ACC112 (cell line): ENCODE data around the gene LINC00237.

Experiments
- H2AFZ ChIP-seq: fragments of 200-600 bp; sonication (generic); one replicate; pipeline ENCODE4 v1.6.0; 2017; ENCODE audit warnings: antibody characterized with exemption, low read length; ENCODE audit not compliant: unreplicated experiment
- H3K27ac ChIP-seq: fragments of 200-600 bp; sonication (generic); 2 replicates; pipeline ENCODE4 v1.5.1; 2014; ENCODE audit warnings: low read depth, mild to moderate bottlenecking, antibody characterized with exemption, low read length, moderate library complexity
- H3K27me3 ChIP-seq: fragments of 200-600 bp; sonication (generic); 2 replicates; pipeline ENCODE4 v1.6.1; 2014; ENCODE audit warnings: mild to moderate bottlenecking, antibody characterized with exemption, low read length, moderate library complexity, mixed read lengths; ENCODE audit not compliant: insufficient read depth
- H3K36me3 ChIP-seq: fragments of 200-600 bp; sonication (generic); 2 replicates; pipeline ENCODE4 v1.6.1; 2016; ENCODE audit warnings: mild to moderate bottlenecking, antibody characterized with exemption, low read length, moderate library complexity, mixed read lengths; ENCODE audit not compliant: insufficient read depth
- H3K4me1 ChIP-seq: fragments of 200-600 bp; sonication (generic); one replicate; pipeline ENCODE4 v1.6.1; 2016; ENCODE audit warnings: low read length, mixed read lengths; ENCODE audit not compliant: insufficient read depth, unreplicated experiment, control insufficient read depth
- H3K4me3 ChIP-seq: fragments of 200-600 bp; sonication (generic); 2 replicates; pipeline ENCODE4 v1.5.1; 2014; ENCODE audit warnings: mild to moderate bottlenecking, low read depth, low read length
- H3K79me2 ChIP-seq: fragments of 200-600 bp; sonication (generic); one replicate; pipeline ENCODE4 v1.6.0; 2016; ENCODE audit warnings: low read length; ENCODE audit not compliant: control insufficient read depth, unreplicated experiment, insufficient read depth

The LINC00237 gene

DNA sequence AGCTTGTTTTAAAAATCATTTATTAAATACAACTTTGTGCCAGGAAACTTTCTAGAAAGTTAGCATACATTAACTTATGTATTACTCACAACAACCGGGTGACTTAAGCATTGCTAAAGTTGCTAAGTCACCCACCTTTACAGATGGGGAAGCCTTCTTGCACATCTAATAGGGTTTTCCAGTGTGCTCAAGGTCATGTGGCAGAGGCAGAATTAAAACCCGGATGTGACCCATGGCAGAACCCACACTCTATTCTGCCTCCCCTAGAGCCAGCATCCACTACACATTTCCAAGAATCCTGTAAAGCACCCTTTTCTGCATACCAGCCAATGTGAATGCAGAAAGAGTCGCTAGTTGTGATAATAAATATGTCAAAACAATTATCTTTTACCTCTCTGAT, 13.4 kb downstream of the LINC00237 start:
- Histone ChIP-seq H3K79me2 (no peaks in the 10 kb centered on the region), H3K4me3 (no peak overlapping the region), H3K36me3 (no peaks in the 10 kb centered on the region), H2AFZ (no peak overlapping the region), H3K27ac (no peak overlapping the region), H3K27me3 (peaks cover 94% of the 10 kb centered on the region), H3K4me1 (no peaks in the 10 kb centered on the region)

DNA sequence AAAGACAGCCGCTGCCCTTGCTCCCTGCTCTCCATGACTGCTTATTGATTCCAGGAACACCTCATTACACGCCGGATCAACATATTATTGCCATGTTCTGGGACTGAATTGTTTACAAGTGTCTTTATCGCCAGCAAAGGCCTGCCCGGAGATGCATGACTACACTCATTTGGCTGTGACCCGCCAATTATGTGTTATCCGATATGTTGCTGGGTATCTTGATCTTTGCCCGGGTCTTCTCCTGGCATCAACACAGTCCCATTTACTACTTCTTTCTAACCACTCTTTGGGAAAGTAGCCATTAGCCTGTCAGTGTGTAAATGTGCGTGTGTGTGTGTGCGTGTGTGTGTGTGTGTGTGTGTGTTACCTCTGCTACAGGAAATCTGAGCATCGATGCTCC, 15.4 kb downstream of the LINC00237 start:
- Histone ChIP-seq H3K36me3 (no peaks in the 10 kb centered on the region), H3K4me3 (no peak overlapping the region), H3K79me2 (no peaks in the 10 kb centered on the region), H3K27ac (no peak overlapping the region), H2AFZ (no peak overlapping the region), H3K27me3 (peaks cover 80% of the 10 kb centered on the region), H3K4me1 (no peaks in the 10 kb centered on the region)

DNA sequence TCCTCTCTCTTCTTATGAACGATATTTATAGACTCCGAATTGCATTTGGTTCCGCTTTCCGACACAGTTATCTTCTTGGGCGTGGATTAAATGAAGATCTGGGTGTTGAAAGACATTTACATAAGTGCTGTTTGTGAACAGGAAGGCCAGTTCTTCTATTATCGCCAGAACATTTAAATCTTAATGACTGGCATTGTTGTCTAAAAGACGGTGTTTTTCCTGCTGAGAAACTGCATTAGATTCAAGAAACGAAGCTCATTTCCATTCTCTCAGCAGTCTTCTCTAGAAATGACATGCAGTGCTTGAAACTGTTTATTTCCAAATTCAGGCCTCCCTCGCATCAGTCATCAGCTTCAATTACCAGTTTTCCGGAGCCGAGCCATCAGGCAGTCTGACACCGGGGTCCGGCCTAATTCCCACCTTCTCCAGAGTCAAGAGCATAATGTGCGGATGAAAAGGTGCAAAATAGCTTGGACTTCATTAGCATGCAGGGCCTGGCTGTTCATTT, 16.0 kb downstream of the LINC00237 start:
- H3K36me3 ChIP-seq, result no peaks in the 10 kb centered on the region
- H3K27me3 ChIP-seq, result peaks cover 75% of the 10 kb centered on the region
- H3K79me2 ChIP-seq, result no peaks in the 10 kb centered on the region
- H3K27ac ChIP-seq, result no peak overlapping the region
- H3K4me1 ChIP-seq, result no peaks in the 10 kb centered on the region
- no peak overlapping the region for H2AFZ ChIP-seq
- no peak overlapping the region for H3K4me3 ChIP-seq

DNA sequence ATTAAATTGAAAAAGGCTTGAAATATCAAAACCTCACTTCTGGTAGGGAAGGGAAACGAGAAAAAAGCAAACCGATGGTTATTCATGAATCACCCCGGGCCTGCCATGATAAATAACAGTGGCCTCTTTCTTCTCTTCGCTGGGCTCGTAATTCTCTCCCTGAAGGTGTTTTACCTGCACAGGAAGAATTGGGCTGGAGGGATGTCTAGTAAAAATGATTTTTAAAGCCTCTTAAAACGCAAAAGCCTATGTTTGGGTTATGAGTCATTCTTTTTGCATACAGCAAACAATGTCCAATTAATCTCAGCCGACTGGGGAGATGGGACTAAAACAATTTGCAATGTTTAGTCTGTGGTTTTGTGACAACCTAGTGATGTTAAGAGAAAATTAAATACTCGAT, 16.8 kb downstream of the LINC00237 start:
- H2AFZ ChIP-seq, result no peak overlapping the region
- no peaks in the 10 kb centered on the region for H3K36me3 ChIP-seq
- no peaks in the 10 kb centered on the region for H3K79me2 ChIP-seq
- no peak overlapping the region for H3K27ac ChIP-seq
- H3K4me1 ChIP-seq, result no peaks in the 10 kb centered on the region
- H3K27me3 ChIP-seq, result peaks cover 71% of the 10 kb centered on the region
- no peak overlapping the region for H3K4me3 ChIP-seq

DNA sequence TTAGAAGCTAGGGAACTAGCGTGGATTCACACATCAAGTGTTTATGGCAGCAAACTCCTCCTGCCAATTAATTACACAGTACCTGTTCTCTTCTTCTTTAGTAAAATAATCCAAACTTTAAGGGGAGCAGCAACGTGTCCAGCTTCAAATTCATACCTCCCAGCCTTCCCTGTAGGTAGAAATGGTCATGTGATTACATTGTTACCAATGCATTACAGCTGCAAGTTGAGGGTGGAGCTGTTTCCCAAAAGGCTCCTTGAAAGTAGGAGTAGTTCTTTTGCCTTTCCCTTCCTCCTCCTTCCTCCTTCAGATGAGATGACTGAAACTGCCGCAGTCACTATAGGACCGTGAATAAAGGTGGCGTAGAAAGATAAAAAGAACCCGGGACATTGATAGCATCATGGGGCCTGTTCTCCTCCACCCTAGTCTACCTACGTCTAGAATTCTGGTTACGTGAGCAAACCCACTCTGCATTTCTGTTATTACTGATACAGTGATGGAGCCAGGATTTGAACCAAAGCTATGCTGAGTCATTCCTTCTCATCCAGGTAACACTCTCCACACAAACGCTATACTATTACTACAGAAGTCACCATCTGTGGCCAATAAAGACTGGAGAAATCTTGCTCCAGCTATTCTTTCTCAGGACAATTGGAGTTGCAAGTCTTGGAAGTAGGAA, 18.2 kb downstream of the LINC00237 start:
- Histone ChIP-seq H3K79me2 (no peaks in the 10 kb centered on the region), H3K36me3 (no peaks in the 10 kb centered on the region), H3K4me1 (no peaks in the 10 kb centered on the region), H3K27ac (no peak overlapping the region), H2AFZ (no peak overlapping the region), H3K4me3 (no peak overlapping the region), H3K27me3 (peaks cover 57% of the 10 kb centered on the region)

DNA sequence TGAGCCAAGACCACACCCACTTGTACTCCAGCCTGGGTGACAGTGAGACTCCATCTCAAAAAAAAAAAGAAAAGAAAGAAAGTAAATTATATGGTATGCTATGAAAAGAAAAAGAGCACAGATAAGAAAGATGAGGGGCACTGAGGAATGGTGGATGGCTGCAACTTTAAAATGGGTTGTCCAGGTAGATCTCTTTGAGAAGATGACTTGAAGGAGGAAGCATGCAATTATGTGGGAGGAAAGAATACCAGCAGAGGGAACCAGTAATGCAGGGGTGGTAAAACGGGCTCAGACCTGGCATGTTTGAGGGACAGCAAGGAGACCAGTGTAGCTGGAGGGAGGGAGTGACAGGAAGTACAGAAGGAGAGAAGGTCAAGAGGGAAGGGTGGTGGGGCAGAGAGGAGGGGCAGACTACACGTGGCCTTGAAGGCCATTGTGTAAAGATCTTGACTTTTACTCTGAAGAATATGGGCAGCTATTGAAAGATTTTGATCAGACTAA, 22.3 kb downstream of the LINC00237 start:
- peaks cover 30% of the 10 kb centered on the region for H3K27me3 ChIP-seq
- H3K36me3 ChIP-seq, result no peaks in the 10 kb centered on the region
- H3K4me3 ChIP-seq, result no peak overlapping the region
- H3K4me1 ChIP-seq, result no peaks in the 10 kb centered on the region
- no peaks in the 10 kb centered on the region for H3K79me2 ChIP-seq
- H3K27ac ChIP-seq, result no peak overlapping the region
- H2AFZ ChIP-seq, result no peak overlapping the region

DNA sequence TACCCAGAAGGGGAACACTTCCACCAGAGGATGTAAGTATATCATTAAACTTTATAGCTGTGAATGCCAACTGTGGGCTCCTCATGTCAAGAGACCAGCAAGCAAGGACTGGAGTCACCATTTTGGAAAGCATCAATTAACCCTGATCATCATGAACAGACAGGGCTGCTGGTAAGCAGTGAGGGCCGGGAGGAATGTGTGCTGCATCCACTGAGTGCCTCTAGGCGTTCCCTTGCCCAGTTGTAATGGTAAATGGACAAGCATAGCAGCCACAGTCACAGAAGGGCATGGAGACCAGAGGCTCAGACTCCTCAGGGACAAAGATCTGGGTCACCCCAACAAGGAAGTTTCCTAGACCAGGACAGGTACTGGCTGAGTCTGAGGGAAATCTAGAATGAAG, 23.6 kb downstream of the LINC00237 start:
- Histone ChIP-seq H3K79me2 (no peaks in the 10 kb centered on the region), H3K27ac (no peak overlapping the region), H3K36me3 (no peaks in the 10 kb centered on the region), H2AFZ (no peak overlapping the region), H3K4me3 (no peak overlapping the region), H3K27me3 (peaks cover 21% of the 10 kb centered on the region; the same call in 1 of the 2 replicates), H3K4me1 (no peaks in the 10 kb centered on the region)

DNA sequence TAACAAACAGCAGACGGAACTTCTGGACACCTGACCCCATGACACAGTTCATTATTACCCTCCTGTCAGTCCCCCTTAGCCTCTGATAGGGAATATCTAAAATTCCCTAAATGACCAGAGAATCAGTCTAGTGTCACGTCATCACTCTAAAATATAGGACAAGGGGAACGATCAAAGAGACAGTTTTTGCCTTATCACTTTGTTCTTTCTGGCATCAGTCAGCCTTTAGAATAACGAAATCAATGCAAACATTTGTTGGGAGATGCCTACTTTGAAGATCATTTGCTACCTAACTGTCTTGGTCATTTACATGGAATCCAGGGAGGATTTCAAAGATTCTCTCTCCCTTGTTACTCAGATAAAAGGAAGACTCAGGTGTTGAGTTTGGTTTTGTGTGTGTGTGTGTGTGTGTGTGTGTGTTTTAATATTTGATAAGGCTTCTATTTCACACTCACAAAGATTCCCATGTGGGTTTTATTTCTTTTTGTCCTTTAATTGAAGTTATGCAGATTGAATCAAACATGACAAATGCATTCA, 28.3 kb downstream of the LINC00237 start:
- no peaks in the 10 kb centered on the region for H3K36me3 ChIP-seq
- peaks cover 24% of the 10 kb centered on the region; the same call in 1 of the 2 replicates for H3K27me3 ChIP-seq
- no peak overlapping the region for H2AFZ ChIP-seq
- H3K79me2 ChIP-seq, result no peaks in the 10 kb centered on the region
- no peak overlapping the region for H3K4me3 ChIP-seq
- no peak overlapping the region for H3K27ac ChIP-seq
- H3K4me1 ChIP-seq, result no peaks in the 10 kb centered on the region

DNA sequence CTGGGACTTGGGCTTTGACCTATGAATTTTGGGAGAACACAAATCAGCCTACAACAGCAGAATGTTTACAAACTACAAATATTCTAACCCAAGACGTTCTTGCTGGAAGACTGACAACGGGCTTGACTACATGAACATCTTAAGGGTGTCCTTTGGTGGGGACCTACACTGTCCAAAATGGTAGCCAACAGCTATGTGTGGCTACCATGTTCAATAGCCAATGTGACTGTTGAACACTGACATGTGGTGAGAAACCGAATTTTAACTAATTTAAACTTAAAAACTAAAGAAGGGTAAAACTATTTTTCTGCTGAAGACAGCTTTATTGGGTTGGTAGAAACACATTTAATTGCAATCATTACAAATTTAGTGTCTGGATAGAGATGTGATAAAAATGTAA, 30.1 kb downstream of the LINC00237 start:
- H3K27ac ChIP-seq, result no peak overlapping the region
- no peaks in the 10 kb centered on the region for H3K79me2 ChIP-seq
- H3K4me1 ChIP-seq, result no peaks in the 10 kb centered on the region
- H3K36me3 ChIP-seq, result no peaks in the 10 kb centered on the region
- H3K27me3 ChIP-seq, result peaks cover 26% of the 10 kb centered on the region; the same call in 1 of the 2 replicates
- H2AFZ ChIP-seq, result no peak overlapping the region
- no peak overlapping the region for H3K4me3 ChIP-seq

DNA sequence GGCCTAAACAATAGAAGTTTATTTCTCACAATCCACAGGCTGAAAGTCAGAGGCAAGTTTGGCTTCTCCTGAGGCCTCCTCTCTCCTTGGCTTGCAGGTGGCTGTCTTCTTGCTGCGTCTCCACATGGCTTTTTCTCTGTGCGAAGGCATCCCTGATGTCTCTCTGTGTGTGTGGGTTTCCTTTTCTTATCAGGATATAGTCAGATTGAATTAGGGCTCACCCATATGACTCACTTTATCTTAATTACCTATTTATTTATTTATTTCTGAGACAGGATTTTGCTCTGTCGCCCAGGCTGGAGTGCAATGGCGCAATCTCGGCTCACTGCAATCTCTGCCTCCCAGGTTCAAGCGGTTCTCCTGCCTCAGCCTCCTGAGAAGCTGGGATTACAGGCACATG, 30.7 kb downstream of the LINC00237 start:
- Histone ChIP-seq H3K4me3 (no peak overlapping the region), H3K27me3 (peaks cover 21% of the 10 kb centered on the region; the same call in 1 of the 2 replicates), H3K27ac (no peak overlapping the region), H2AFZ (no peak overlapping the region), H3K79me2 (no peaks in the 10 kb centered on the region), H3K4me1 (no peaks in the 10 kb centered on the region), H3K36me3 (no peaks in the 10 kb centered on the region)
